ENCODE measurements around the gene MGRN1.

MGRN1 gene

GRCh38 chr16:4606354-4606753 is 18.3 kb upstream of the MGRN1 start:
- DNase-seq = no peak

GRCh38 chr16:4607841-4608703 is 16.6 kb upstream of the MGRN1 start:
- no peak for DNase-seq

GRCh38 chr16:4608704-4608980 is 16.0 kb upstream of the MGRN1 start:
- no peak for DNase-seq

- no peak for DNase-seq
These were observed 15.2 kb upstream of the MGRN1 start for GRCh38 chr16:4609200-4610010.

GRCh38 chr16:4610011-4611005 is 14.3 kb upstream of the MGRN1 start:
- DNase-seq = no peak

GRCh38 chr16:4611337-4612021 is 13.1 kb upstream of the MGRN1 start:
- no peak for DNase-seq

GRCh38 chr16:4612474-4612931 is 12.1 kb upstream of the MGRN1 start:
- no peak for DNase-seq

- DNase-seq = no peak
These were observed 11.5 kb upstream of the MGRN1 start for GRCh38 chr16:4612977-4613635.

- DNase-seq = no peak
These were observed 10.7 kb upstream of the MGRN1 start for GRCh38 chr16:4613636-4614570.

GRCh38 chr16:4614571-4615383 is 9.8 kb upstream of the MGRN1 start, which contains the start of gene UBALD1:
TSS of gene UBALD1 (minus strand) at chr16:4614888. CDS start at chr16:4614797, 91 bp downstream.
- DNase-seq = peak; percentile 61

GRCh38 chr16:4615384-4616046 is 9.1 kb upstream of the MGRN1 start:
- no peak for DNase-seq

- DNase-seq = peak; percentile 92
These were observed 8.4 kb upstream of the MGRN1 start for GRCh38 chr16:4616047-4616811.

- no peak for DNase-seq
These were observed 6.7 kb upstream of the MGRN1 start for GRCh38 chr16:4617880-4618279.

GRCh38 chr16:4618645-4619418 is 5.8 kb upstream of the MGRN1 start:
- no peak for DNase-seq

- DNase-seq = no peak
These were observed 1.0 kb upstream of the MGRN1 start for GRCh38 chr16:4623593-4623992.

GRCh38 chr16:4624827-4625559 is 367 bp downstream of the MGRN1 start:
- DNase-seq = no peak

Measured in NCI-H1417 treated with DMSO at 0.1 percent for 48 hours (cell line).